ENCODE results near the gene MAPKBP1. TPM values are rescaled to one million over a fixed set of nuclear protein-coding genes. Genes with fewer than 3 reads are reported as not detected.
A peak's percentile ranks its signal among the peaks of the same experiment; 100 is the strongest.

MAPKBP1 gene
- total RNA-seq, 2 experiments from 2014 or later: 16.1 to 19.0 TPM

DNA sequence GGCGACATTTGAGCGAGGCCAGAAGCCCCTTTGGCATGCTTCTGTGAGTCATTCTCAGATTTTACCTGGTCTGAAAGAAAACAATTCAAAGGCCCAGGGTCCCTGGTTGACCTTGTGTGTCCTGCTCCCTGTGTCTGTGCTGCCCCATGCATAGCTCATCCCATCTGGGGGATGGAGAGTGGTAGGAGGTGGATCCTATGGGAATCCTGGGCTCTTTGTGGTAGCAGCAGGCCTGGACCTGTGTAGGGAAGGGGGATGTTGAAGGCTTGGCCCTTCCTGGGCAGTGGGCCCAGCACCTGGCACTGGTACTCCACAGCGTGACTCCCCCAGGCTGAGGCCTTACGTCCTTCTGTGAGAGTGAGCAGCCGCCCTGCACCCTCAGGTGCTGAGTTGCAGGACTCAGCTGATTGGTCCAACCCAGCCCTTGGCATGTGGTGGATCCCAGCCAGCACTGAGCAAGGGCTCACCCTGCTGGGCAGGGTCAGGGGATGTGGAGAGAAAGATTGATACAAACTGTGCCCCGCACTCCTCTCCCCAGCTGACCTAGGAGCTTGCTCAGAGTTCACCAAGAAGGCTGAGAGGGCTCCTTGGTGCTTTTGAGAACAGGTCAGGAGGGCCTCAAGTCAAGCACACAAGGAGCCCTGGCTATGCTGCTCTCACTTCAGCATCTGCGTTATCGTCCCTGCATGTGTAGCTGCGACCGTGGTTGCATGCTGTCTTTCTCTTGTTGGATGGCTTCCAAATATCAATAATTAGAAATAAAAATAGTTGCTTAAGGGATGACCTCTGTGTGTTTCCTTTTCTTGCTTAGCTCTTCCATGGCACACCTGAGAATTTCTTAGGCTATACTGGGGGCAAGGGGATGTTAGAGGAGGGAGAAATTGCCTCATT is 32.3 kb downstream of the MAPKBP1 start:
- no peak overlapping the region for H3K27ac Mint-ChIP-seq
- no peaks in the 10 kb centered on the region for H3K27me3 Mint-ChIP-seq
- no peaks in the 10 kb centered on the region for H3K36me3 Mint-ChIP-seq (ENCODE audit: low read depth)
- CTCF ChIA-PET: interaction anchor here (0.6 to 8.6 kb wide), 3 partner anchors 32 to 134 kb away, joined by 3 to 233 read pairs (median 3); partner anchors contain the start of gene MAPKBP1
- POLR2A ChIA-PET: no interaction called here
- no peaks in the 10 kb centered on the region for H3K9me3 Mint-ChIP-seq (ENCODE audit: low read depth)
- intact Hi-C loops (cut with DNase I, micrococcal nuclease): no loop called here
- peaks cover 4% of the 10 kb centered on the region for H3K4me1 Mint-ChIP-seq
- DNase-seq (no peak), ATAC-seq (no peak)
- H3K4me3 Mint-ChIP-seq: no peak overlapping the region

DNA sequence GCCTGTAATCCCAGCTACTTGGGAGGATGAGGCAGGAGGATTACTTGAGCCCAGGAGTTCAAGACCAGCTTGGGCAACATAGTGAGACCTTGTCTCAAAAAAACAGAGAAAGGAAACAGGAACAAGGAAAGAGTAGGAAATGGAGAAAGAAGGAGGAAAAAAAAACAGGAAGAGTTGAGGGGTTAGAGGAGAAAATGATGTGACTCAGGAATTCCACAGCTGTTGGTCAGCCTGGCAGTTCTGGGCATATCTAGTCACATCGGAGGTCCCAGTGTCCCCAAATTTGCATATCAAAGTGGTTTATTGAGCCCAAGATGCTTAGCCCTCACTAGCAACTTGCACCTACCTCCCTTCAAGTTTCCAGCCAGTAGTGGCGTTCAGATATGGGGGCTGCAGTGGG is 34.8 kb downstream of the MAPKBP1 start:
- Mint-ChIP-seq H3K27me3 (no peaks in the 10 kb centered on the region), H3K4me3 (no peak overlapping the region), H3K27ac (no peak overlapping the region), H3K4me1 (peaks cover 4% of the 10 kb centered on the region), H3K9me3 (ENCODE audit: low read depth) (no peaks in the 10 kb centered on the region), H3K36me3 (ENCODE audit: low read depth) (no peaks in the 10 kb centered on the region)
- DNase-seq: no peak
- ChIA-PET POLR2A (no interaction called here), CTCF (interaction anchor here (0.6 to 8.6 kb wide), 8 partner anchors 12 to 555 kb away, joined by 3 to 233 read pairs (median 3); partner anchors contain the start of gene MAPKBP1)
- intact Hi-C loops (cut with DNase I, micrococcal nuclease): no loop called here
- ATAC-seq: no peak

DNA sequence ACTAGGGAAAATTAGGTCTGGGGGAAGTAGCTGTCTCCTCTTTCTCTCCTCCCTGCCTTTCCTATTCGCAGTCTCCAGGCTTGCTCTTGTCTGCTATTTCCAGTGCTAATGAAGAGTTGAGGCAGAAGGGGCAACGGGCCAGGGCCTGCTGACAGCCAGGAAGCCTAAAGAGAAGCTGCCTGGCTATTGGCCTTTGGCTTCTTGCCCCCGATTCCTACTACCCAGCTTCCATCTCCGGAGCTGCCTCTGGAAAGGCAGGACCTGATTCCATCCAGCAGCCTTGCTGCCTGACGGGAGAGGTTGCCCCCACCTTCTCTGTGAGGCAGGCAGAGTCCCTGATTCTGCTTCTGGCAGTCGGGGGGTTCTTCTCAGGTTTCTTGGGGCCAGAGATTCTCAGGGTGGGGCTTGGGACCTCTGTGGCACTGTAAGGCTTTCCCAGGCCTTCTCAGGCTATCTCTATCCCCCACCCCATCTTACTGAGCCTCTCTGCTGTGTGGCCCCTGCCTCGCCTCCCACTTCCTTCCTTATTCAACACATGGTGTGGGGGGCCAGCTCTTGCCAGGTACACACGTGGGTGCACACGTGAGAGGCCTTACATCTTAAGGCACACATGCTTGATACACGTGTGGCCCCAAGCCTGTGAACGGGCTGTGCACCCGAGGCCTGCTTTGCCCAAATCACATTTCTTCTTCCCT is 35.4 kb downstream of the MAPKBP1 start:
- CTCF ChIA-PET: interaction anchor here (0.7 to 8.6 kb wide), 11 partner anchors 8 to 556 kb away, joined by 3 to 233 read pairs (median 4); partner anchors contain the start of gene MAPKBP1
- Mint-ChIP-seq H3K9me3 (ENCODE audit: low read depth) (no peaks in the 10 kb centered on the region), H3K4me3 (no peak overlapping the region), H3K27ac (peak overlapping the region; percentile 33), H3K27me3 (no peaks in the 10 kb centered on the region), H3K4me1 (peaks cover 3% of the 10 kb centered on the region), H3K36me3 (ENCODE audit: low read depth) (no peaks in the 10 kb centered on the region)
- DNase-seq (no peak), ATAC-seq (no peak)
- intact Hi-C loops (cut with DNase I, micrococcal nuclease): loop anchor here (2.0 to 5.0 kb wide), 2 partner anchors 112 to 205 kb away; no protein-coding TSS in a partner anchor
- POLR2A ChIA-PET: no interaction called here

DNA sequence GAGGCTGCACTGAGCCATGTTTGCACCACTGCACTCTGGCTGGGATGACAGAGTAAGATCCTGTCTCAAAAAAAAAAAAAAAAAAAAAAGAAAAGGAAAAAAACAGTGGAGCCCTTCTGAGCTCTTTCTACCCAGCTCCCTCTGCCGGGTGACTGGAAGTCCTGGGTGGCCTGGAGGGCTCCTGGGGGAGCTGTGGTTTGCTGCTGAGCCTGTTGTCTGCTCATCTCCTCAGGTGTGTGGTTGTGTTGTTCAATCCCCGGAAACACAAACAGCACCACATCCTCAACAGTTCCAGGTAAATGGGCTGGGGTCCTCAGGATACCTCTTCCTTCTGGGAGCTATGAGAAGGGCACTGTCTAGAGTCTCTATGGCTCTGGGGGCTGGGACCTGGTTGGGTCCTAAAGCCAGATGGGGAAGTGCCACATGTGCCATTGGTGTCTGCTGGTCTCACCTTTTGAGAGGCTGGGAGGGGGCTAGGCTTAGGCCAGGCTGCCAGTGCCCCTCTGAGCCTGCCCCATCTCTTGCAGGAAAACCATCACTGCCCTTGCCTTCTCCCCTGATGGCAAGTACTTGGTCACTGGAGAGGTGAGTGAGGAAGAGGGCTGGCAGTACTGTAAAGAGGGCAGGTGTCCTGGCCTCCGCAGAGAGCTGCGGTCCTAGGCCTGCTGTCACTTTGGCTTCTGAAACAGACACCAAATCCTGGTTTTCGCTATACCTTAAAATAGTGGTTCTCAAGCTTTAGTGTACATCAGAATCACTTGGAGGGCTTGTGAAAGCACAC is 36.6 kb downstream of the MAPKBP1 start:
- Mint-ChIP-seq H3K4me1 (no peaks in the 10 kb centered on the region), H3K27ac (no peak overlapping the region)
- CTCF ChIA-PET: interaction anchor here (0.5 to 8.6 kb wide), 31 partner anchors 9 to 520 kb away, joined by 3 to 233 read pairs (median 4); partner anchors contain the start of gene MAPKBP1

DNA sequence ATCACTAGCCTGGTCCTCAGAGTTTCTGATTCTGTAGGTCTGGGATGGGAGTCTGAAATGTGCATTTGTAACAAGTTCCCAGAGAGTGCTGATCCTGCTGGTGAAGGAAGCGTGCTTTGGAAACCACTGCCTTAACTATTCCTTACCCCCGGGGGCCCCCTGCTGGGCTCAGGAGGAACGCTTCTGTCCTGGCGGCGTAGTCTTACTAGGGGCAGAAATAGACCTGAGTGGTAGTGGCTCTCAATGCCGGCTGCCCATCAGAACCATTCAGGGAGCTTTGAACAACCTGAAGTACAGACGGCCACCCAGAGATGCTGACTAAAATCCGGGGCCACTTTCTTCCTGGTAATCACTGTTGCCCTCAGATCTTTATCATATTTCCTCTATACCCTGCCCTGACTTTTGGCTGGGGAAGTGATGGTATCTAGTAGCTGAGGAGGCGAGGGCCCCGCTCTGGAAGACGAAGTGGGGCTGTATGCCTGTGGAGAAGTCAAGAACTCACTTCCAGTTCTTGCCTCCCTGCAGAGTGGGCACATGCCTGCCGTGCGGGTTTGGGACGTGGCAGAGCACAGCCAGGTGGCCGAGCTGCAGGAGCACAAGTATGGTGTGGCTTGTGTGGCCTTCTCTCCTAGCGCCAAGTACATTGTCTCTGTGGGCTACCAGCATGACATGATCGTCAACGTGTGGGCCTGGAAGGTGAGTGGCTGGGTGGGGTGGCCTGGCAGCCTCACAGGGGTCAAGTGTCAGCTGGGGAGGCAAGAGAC is 37.3 kb downstream of the MAPKBP1 start:
- intact Hi-C loops (cut with DNase I, micrococcal nuclease): loop anchor here (1.0 to 5.0 kb wide), 7 partner anchors 37 to 345 kb away; partner anchors contain the start of gene MAPKBP1 (in 2 of the 2)
- CTCF ChIA-PET: interaction anchor here (0.6 to 8.6 kb wide), 36 partner anchors 10 to 346 kb away, joined by 3 to 233 read pairs (median 4); partner anchors contain the start of gene MAPKBP1
- POLR2A ChIA-PET: interaction anchor here (0.6 kb wide), 1 partner anchor 906 kb away, joined by 3 read pairs; no protein-coding TSS in a partner anchor
- H3K4me3 Mint-ChIP-seq: no peak overlapping the region
- no peaks in the 10 kb centered on the region for H3K27me3 Mint-ChIP-seq
- no peaks in the 10 kb centered on the region for H3K4me1 Mint-ChIP-seq
- no peaks in the 10 kb centered on the region for H3K9me3 Mint-ChIP-seq (ENCODE audit: low read depth)
- peaks cover 4% of the 10 kb centered on the region for H3K36me3 Mint-ChIP-seq (ENCODE audit: low read depth)
- ATAC-seq: peak; percentile 98
- no peak overlapping the region for H3K27ac Mint-ChIP-seq
- peak; percentile 84 for DNase-seq

More for the DNA sequence above, 36.6 kb downstream of the MAPKBP1 start:
- DNase-seq: no peak
- intact Hi-C loops (cut with DNase I, micrococcal nuclease): loop anchor here (1.0 to 5.0 kb wide), 7 partner anchors 37 to 345 kb away; partner anchors contain the start of gene MAPKBP1 (in 2 of the 2)
- no peaks in the 10 kb centered on the region for H3K9me3 Mint-ChIP-seq (ENCODE audit: low read depth)
- H3K27me3 Mint-ChIP-seq: no peaks in the 10 kb centered on the region
- POLR2A ChIA-PET: interaction anchor here (0.6 kb wide), 1 partner anchor 218 kb away, joined by 5 read pairs; no protein-coding TSS in a partner anchor
- H3K36me3 Mint-ChIP-seq (ENCODE audit: low read depth): no peaks in the 10 kb centered on the region
- H3K4me3 Mint-ChIP-seq: no peak overlapping the region
- peak; percentile 25 for ATAC-seq

DNA sequence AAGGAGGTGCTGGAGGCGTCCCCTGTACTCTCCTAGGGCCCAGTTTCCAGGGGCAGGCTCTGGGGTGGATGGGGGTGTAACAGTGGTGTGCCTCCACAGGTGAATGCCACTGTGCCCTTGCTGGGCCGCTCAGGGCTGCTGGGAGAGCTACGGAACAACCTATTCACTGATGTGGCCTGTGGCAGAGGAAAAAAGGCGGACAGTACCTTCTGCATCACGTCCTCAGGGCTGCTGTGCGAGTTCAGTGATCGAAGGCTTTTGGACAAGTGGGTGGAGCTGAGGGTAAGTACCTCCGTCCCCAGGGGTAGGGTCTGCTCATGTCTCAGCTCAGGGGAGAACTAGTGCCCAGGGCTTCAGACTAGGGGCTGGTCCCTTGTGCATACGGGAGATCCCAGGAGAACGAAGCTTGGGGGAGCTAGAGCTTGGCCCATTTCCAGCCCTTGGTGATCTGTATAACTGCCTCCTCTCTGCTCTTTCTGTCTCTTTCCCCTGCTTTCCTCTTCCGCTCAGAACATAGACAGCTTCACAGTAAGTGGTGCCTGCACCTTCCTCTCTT is 38.6 kb downstream of the MAPKBP1 start:
- Mint-ChIP-seq H3K27me3 (no peaks in the 10 kb centered on the region), H3K9me3 (ENCODE audit: low read depth) (no peaks in the 10 kb centered on the region), H3K27ac (no peak overlapping the region), H3K4me3 (no peak overlapping the region), H3K36me3 (ENCODE audit: low read depth) (peaks cover 10% of the 10 kb centered on the region), H3K4me1 (no peaks in the 10 kb centered on the region)
- ChIA-PET CTCF (interaction anchor here (1.0 to 8.6 kb wide), 12 partner anchors 8 to 347 kb away, joined by 3 to 233 read pairs (median 5); partner anchors contain the start of gene MAPKBP1), POLR2A (no interaction called here)
- intact Hi-C loops (cut with DNase I, micrococcal nuclease): loop anchor here in 1 of 2 experiments (5.0 kb wide), 1 partner anchor 116 kb away; no protein-coding TSS in a partner anchor
- ATAC-seq (no peak), DNase-seq (no peak)

GRCh38 chr15:41813426-41813825 is 39.1 kb downstream of the MAPKBP1 start:
- DNase-seq: no peak
- Mint-ChIP-seq H3K4me3 (no peak overlapping the region), H3K27me3 (no peaks in the 10 kb centered on the region), H3K36me3 (ENCODE audit: low read depth) (peaks cover 10% of the 10 kb centered on the region), H3K4me1 (no peaks in the 10 kb centered on the region), H3K27ac (no peak overlapping the region), H3K9me3 (ENCODE audit: low read depth) (no peaks in the 10 kb centered on the region)
- ChIA-PET CTCF (interaction anchor here (3.1 to 8.6 kb wide), 3 partner anchors 39 to 209 kb away, joined by 14 to 233 read pairs (median 34); partner anchors contain the start of gene MAPKBP1), POLR2A (no interaction called here)
- no peak for ATAC-seq
- intact Hi-C loops (cut with DNase I, micrococcal nuclease): loop anchor here in 1 of 2 experiments (5.0 kb wide), 1 partner anchor 116 kb away; no protein-coding TSS in a partner anchor

DNA sequence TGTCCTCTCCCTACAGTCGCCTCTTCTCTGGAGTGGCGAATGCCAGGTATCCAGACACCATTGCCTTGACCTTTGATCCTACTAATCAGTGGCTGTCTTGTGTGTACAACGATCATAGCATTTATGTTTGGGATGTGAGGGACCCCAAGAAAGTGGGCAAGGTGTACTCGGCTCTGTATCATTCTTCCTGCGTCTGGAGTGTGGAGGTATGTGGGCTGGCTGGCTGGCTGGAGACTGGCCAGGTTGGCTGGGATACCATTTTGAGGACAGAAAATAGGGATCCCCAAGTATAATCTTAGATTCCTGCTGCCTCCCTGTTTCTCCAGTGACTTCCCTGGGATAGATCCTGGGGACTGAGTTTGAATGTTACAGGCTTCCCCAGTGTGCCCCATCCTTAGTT is 40.2 kb downstream of the MAPKBP1 start:
- no peaks in the 10 kb centered on the region for H3K9me3 Mint-ChIP-seq (ENCODE audit: low read depth)
- ChIA-PET POLR2A (no interaction called here), CTCF (interaction anchor here (8.6 kb wide), 1 partner anchor 40 kb away, joined by 233 read pairs; the partner anchor contains the start of gene MAPKBP1)
- H3K4me3 Mint-ChIP-seq: no peak overlapping the region
- ATAC-seq (no peak), DNase-seq (no peak)
- H3K27me3 Mint-ChIP-seq: no peaks in the 10 kb centered on the region
- H3K27ac Mint-ChIP-seq: no peak overlapping the region
- H3K4me1 Mint-ChIP-seq: no peaks in the 10 kb centered on the region
- peaks cover 10% of the 10 kb centered on the region for H3K36me3 Mint-ChIP-seq (ENCODE audit: low read depth)
- intact Hi-C loops (cut with DNase I, micrococcal nuclease): loop anchor here in 1 of 2 experiments (5.0 kb wide), 1 partner anchor 117 kb away; no protein-coding TSS in a partner anchor

DNA sequence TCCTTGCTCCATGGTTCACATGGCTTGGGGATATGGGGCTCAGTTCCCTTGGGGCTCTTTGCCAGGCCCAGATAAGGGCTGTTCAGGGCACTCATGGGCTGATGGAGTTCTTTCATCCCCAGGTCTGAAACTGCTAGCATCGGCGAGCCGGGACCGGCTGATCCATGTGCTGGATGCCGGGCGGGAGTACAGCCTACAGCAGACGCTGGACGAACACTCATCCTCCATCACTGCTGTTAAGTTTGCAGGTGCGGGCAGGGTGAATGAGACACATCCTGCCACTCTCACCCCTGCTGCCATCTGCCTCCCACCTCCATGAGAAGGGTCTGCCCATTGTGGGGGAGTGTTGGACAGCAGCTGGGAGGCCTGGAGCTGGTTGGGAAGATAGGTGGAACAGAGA is 42.5 kb downstream of the MAPKBP1 start:
- Mint-ChIP-seq H3K27me3 (no peaks in the 10 kb centered on the region), H3K9me3 (ENCODE audit: low read depth) (no peaks in the 10 kb centered on the region), H3K36me3 (ENCODE audit: low read depth) (peaks cover 14% of the 10 kb centered on the region), H3K27ac (no peak overlapping the region), H3K4me1 (no peaks in the 10 kb centered on the region), H3K4me3 (no peak overlapping the region)
- CTCF ChIA-PET: no interaction called here
- DNase-seq (no peak), ATAC-seq (no peak)
- intact Hi-C loops (cut with DNase I, micrococcal nuclease): no loop called here
- POLR2A ChIA-PET: no interaction called here

GRCh38 chr15:41817327-41817726 is 43.0 kb downstream of the MAPKBP1 start:
- ChIA-PET POLR2A (interaction anchor here (1.1 kb wide), 1 partner anchor 75 kb away, joined by 4 read pairs; no protein-coding TSS in a partner anchor), CTCF (interaction anchor here (1.2 to 1.7 kb wide), 2 partner anchors 39 to 59 kb away, joined by 5 to 7 read pairs; no protein-coding TSS in a partner anchor)
- H3K36me3 Mint-ChIP-seq (ENCODE audit: low read depth): peaks cover 14% of the 10 kb centered on the region

More at GRCh38 chr15:41817327-41817726, 43.0 kb downstream of the MAPKBP1 start:
- ATAC-seq (no peak), DNase-seq (no peak)
- no peaks in the 10 kb centered on the region for H3K9me3 Mint-ChIP-seq (ENCODE audit: low read depth)
- H3K4me1 Mint-ChIP-seq: no peaks in the 10 kb centered on the region
- intact Hi-C loops (cut with DNase I, micrococcal nuclease): no loop called here
- no peak overlapping the region for H3K4me3 Mint-ChIP-seq
- no peak overlapping the region for H3K27ac Mint-ChIP-seq
- no peaks in the 10 kb centered on the region for H3K27me3 Mint-ChIP-seq

Data from activated CD4-positive, alpha-beta T cell treated with anti-CD3 and anti-CD28 coated beads for 36 hours (primary cell).